DMS 273 treated with DMSO at 0.1 percent for 48 hours (cell line): Measurements from ENCODE around the gene FAM177B.
"Not testable (repeated sequence)": the region's sequence is repeated elsewhere in the genome, so short reads cannot be mapped to it uniquely, and the experiment has no call there.

Experiments used
- DNase-seq: peaks from one replicate; lab custom pipeline; 2025; lab: John Stamatoyannopoulos, UW

Gene FAM177B

GRCh38 chr1:222739929-222740328 is 2.9 kb downstream of the FAM177B start:
- no peak for DNase-seq

GRCh38 chr1:222741630-222742457 is 4.8 kb downstream of the FAM177B start:
- not testable (repeated sequence) for DNase-seq

GRCh38 chr1:222749927-222750326 is 12.9 kb downstream of the FAM177B start:
- no peak for DNase-seq

- no peak for DNase-seq
Observed at GRCh38 chr1:222750651-222751050, 13.6 kb downstream of the FAM177B start.

GRCh38 chr1:222751255-222751654 is 14.3 kb downstream of the FAM177B start:
- DNase-seq: no peak

GRCh38 chr1:222754366-222755139 is 17.6 kb downstream of the FAM177B start:
- DNase-seq: no peak

GRCh38 chr1:222757646-222758268 is 20.8 kb downstream of the FAM177B start:
- DNase-seq: no peak

GRCh38 chr1:222759451-222760035 is 22.5 kb downstream of the FAM177B start:
- DNase-seq: no peak

GRCh38 chr1:222761083-222761482 is 24.1 kb downstream of the FAM177B start:
- DNase-seq: no peak

GRCh38 chr1:222762178-222762577 is 25.2 kb downstream of the FAM177B start:
- not testable (repeated sequence) for DNase-seq

- no peak for DNase-seq
Observed at GRCh38 chr1:222767152-222767571, 30.2 kb downstream of the FAM177B start.

- no peak for DNase-seq
Observed at GRCh38 chr1:222768592-222768991, 31.6 kb downstream of the FAM177B start.

GRCh38 chr1:222769181-222769580 is 32.2 kb downstream of the FAM177B start:
- no peak for DNase-seq

GRCh38 chr1:222769971-222770620 is 33.1 kb downstream of the FAM177B start:
- no peak for DNase-seq

- peak; percentile 65 for DNase-seq
Observed at GRCh38 chr1:222772996-222773379, 36.0 kb downstream of the FAM177B start.

GRCh38 chr1:222777463-222777862 is 40.5 kb downstream of the FAM177B start:
- DNase-seq: no peak

- DNase-seq: no peak
Observed at GRCh38 chr1:222777977-222778376, 41.0 kb downstream of the FAM177B start.

GRCh38 chr1:222781251-222781650 is 44.2 kb downstream of the FAM177B start:
- no peak for DNase-seq

- no peak for DNase-seq
Observed at GRCh38 chr1:222783051-222783450, 46.0 kb downstream of the FAM177B start.

- DNase-seq: no peak
Observed at GRCh38 chr1:222784371-222784770, 47.4 kb downstream of the FAM177B start.

GRCh38 chr1:222784916-222785315 is 47.9 kb downstream of the FAM177B start:
- DNase-seq: no peak

- no peak for DNase-seq
Observed at GRCh38 chr1:222785529-222785928, 48.5 kb downstream of the FAM177B start.
